CD8-positive, alpha-beta memory T cell (primary cell): Measurements from ENCODE around the gene E2F7. TPM values are rescaled to one million over a fixed set of nuclear protein-coding genes. Genes with fewer than 3 reads are reported as not detected.

ENCODE experiments used
- CTCF ChIA-PET: fragments of 350-600 bp; sonication (Branson Sonifier 250); formaldehyde crosslinking; loops from one replicate; lab custom pipeline; 2021; ENCODE audit warnings: antibody characterized with exemption; lab: Charles Lee
- POLR2A ChIA-PET: fragments of 350-600 bp; sonication (Branson Sonifier 250); formaldehyde crosslinking; loops from one replicate; lab custom pipeline; 2021; ENCODE audit warnings: antibody characterized with exemption; lab: Charles Lee
- DNase-seq, 5 donors: peaks; one replicate each; pipeline versions ENCODE4 v3.0.0 to v3.0.0-alpha.2; 2020 to 2022; ENCODE audit warnings: mixed read lengths in 1 of 5
- H3K27ac ChIP-seq: one replicate; pipeline ENCODE4 v1.7.0; 2013; ENCODE audit warnings: low read depth, mild to moderate bottlenecking, low read length, moderate library complexity
- H3K27me3 ChIP-seq: 2 replicates; pipeline ENCODE4 v1.7.0; 2013; ENCODE audit warnings: low read length, mild to moderate bottlenecking; ENCODE audit not compliant: insufficient read depth, poor library complexity, severe bottlenecking
- H3K36me3 ChIP-seq: 2 replicates; pipeline ENCODE4 v1.7.0; 2013; ENCODE audit warnings: mild to moderate bottlenecking, low read length, moderate library complexity; ENCODE audit not compliant: insufficient read depth
- H3K4me1 ChIP-seq: 2 replicates; pipeline ENCODE4 v1.7.0; 2013; ENCODE audit warnings: mild to moderate bottlenecking, low read length, moderate library complexity; ENCODE audit not compliant: insufficient read depth
- H3K4me3 ChIP-seq: 2 replicates; pipeline ENCODE4 v1.7.0; 2013; ENCODE audit warnings: mild to moderate bottlenecking, low read length
- H3K9me3 ChIP-seq: 2 replicates; pipeline ENCODE4 v1.7.0; 2013; ENCODE audit warnings: mild to moderate bottlenecking, low read length
- H3K27ac Mint-ChIP-seq, 8 donors: one replicate each; pipeline ENCODE4 v1.8.0; 2020 to 2021; ENCODE audit warnings: mixed read lengths in 8 of 8, mild to moderate bottlenecking in 6 of 8, inconsistent platforms in 3 of 8, moderate library complexity in 3 of 8
- H3K27me3 Mint-ChIP-seq, 2 donors: one replicate each; pipeline ENCODE4 v1.8.0; 2020 to 2021; ENCODE audit warnings: mixed read lengths in 2 of 2, mild to moderate bottlenecking in 1 of 2, moderate library complexity in 1 of 2
- H3K36me3 Mint-ChIP-seq, 3 donors: one replicate each; pipeline ENCODE4 v1.8.0; 2020 to 2021; ENCODE audit warnings: mixed read lengths in 3 of 3, inconsistent platforms in 1 of 3, mild to moderate bottlenecking in 1 of 3
- H3K4me1 Mint-ChIP-seq, 3 donors: one replicate each; pipeline ENCODE4 v1.8.0; 2020 to 2021; ENCODE audit warnings: mixed read lengths in 3 of 3, inconsistent platforms in 1 of 3, mild to moderate bottlenecking in 1 of 3
- H3K4me3 Mint-ChIP-seq, 7 donors: one replicate each; pipeline ENCODE4 v1.8.0; 2020 to 2021; ENCODE audit warnings: mixed read lengths in 7 of 7, mild to moderate bottlenecking in 6 of 7, moderate library complexity in 4 of 7, inconsistent platforms in 2 of 7
- H3K9me3 Mint-ChIP-seq, 5 donors: one replicate each; pipeline ENCODE4 v1.8.0; 2020 to 2022; ENCODE audit warnings: mixed read lengths in 5 of 5, mild to moderate bottlenecking in 3 of 5, moderate library complexity in 2 of 5, inconsistent platforms in 1 of 5
- polyA plus RNA-seq: library from polyadenylated mRNA; unstranded; fragments of 300-500 nt; fragmentation: Illumina TruSeq; gene quantifications from one replicate; pipeline ENCODE4 v1.2.3, GENCODE V29; 2021
- total RNA-seq, 2 experiments: library from RNA; stranded (reverse); gene quantifications; one replicate each; pipeline ENCODE4 v1.2.3, GENCODE V29; 2021

E2F7 gene, protein sequence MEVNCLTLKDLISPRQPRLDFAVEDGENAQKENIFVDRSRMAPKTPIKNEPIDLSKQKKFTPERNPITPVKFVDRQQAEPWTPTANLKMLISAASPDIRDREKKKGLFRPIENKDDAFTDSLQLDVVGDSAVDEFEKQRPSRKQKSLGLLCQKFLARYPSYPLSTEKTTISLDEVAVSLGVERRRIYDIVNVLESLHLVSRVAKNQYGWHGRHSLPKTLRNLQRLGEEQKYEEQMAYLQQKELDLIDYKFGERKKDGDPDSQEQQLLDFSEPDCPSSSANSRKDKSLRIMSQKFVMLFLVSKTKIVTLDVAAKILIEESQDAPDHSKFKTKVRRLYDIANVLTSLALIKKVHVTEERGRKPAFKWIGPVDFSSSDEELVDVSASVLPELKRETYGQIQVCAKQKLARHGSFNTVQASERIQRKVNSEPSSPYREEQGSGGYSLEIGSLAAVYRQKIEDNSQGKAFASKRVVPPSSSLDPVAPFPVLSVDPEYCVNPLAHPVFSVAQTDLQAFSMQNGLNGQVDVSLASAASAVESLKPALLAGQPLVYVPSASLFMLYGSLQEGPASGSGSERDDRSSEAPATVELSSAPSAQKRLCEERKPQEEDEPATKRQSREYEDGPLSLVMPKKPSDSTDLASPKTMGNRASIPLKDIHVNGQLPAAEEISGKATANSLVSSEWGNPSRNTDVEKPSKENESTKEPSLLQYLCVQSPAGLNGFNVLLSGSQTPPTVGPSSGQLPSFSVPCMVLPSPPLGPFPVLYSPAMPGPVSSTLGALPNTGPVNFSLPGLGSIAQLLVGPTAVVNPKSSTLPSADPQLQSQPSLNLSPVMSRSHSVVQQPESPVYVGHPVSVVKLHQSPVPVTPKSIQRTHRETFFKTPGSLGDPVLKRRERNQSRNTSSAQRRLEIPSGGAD
- 10 to 100 TPM in 1 of 2 experiments, 1 to 10 TPM in 1; 7.9 to 10.7 TPM for total RNA-seq
- polyA plus RNA-seq: not detected

DNA sequence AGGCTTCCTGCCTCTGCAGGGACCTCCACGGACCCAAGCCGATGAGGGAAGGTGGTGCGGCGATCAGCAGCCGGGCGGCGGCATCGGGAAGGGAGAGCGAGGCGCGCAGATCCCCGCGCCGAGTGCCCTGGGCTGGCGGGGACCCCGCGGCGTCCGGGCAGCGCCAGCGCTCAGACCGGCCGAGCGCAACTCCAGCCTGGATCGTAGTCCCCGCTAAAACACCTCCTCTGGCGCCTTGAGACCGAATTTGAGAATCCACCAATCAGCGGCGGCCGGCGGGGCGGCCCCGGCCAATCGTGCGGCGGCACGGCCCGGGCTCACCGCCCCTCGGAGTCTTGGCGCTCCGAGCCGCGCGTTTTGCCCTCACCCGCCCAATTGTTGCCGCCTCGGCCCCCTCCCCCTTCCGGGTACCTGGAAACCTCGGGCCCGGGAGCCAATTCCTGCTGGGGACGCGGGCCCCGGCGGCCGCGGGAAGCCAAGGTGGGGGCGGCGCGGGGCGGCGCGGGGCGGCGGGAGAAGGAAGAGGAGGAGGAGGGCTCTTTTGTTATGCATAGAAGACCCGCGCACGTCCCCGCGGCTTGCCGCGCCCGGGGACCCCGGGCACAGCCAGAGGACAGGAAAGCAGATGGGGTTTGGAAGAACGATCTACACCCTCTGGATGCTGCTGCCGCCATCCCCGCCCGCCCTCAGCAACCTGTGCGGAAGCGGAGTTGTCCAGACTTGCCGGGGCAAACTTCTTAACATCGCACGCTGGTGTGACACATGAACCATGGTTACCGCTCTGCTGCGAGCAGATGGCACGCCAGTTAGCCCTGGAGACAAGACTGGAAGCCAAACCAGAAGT lies at the start of gene E2F7:
Gene E2F7, minus strand, starts transcription at position 209 of the 844 bp plus-strand sequence. CDS start 934 bp downstream, outside the sequence.
- no peaks in the 10 kb centered on the region for H3K9me3 Mint-ChIP-seq
- Histone ChIP-seq H3K4me1 (no peaks in the 10 kb centered on the region), H3K27me3 (no peaks in the 10 kb centered on the region), H3K36me3 (no peaks in the 10 kb centered on the region), H3K27ac (peak within 1 kb of the TSS; percentile 27), H3K4me3 (peak within 1 kb of the TSS; percentile 61), H3K9me3 (no peaks in the 10 kb centered on the region)
- peak; percentile 62 to 79 (median 74) for DNase-seq
- ChIA-PET POLR2A (no interaction called here), CTCF (no interaction called here)
- H3K4me3 Mint-ChIP-seq: peak within 1 kb of the TSS; percentile 85 to 94 (median 89)
- peak within 1 kb of the TSS in 5 of 8 donors; percentile 2 to 72 (median 59) for H3K27ac Mint-ChIP-seq
- peaks cover 10 to 22% (median 11%) of the 10 kb centered on the region in 3 donors for H3K4me1 Mint-ChIP-seq
- peaks cover 0 to 2% (median 0%) of the 10 kb centered on the region in 3 donors for H3K36me3 Mint-ChIP-seq
- peaks cover 4 to 32% of the 10 kb centered on the region in 2 donors for H3K27me3 Mint-ChIP-seq

DNA sequence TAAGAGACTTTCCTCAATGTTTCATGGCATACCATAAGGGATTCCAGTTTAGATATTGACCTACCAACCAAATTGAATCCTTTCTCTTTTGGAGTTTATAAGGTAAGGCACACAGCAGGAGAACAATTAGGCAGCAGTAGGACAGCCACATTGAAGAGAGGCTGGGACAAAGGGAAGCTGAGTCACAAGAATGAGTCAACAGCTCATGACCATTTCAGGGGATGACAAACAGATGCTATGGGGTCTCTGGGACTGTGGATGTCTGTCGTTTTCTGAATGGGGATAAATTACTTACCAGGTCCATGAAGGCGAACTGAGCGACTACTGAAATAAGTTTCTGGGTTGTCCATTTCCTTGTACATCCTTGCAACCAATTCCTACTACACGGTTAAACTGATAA lies 48.6 kb upstream of the E2F7 start:
- CTCF ChIA-PET: no interaction called here

DNA sequence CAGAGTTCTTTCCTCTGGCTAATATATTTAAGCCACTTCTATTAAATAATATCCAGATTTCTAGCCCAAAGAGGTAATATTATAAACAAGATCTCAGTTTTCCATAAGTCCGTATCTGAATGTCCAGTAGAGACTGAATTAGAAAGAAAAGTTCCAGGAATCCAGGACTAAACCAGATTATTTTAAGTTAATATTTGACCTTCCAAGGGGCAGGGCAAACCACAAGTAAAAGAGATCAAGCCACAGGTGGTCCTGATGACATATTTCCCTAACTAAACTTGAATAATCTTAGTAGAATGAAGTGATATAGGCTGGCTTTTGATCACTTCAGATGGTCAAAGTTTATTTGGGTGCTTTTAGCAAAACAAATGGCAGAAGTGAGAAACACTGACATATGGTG lies 43.3 kb upstream of the E2F7 start:
- H3K27ac Mint-ChIP-seq: no peak overlapping the region
- ChIA-PET POLR2A (no interaction called here), CTCF (no interaction called here)
- no peaks in the 10 kb centered on the region for H3K36me3 Mint-ChIP-seq
- DNase-seq: no peak
- Histone ChIP-seq H3K4me1 (no peaks in the 10 kb centered on the region), H3K4me3 (no peak overlapping the region), H3K36me3 (no peaks in the 10 kb centered on the region), H3K9me3 (no peaks in the 10 kb centered on the region), H3K27ac (no peak overlapping the region), H3K27me3 (no peaks in the 10 kb centered on the region)
- H3K9me3 Mint-ChIP-seq: peaks cover 0 to 5% (median 0%) of the 10 kb centered on the region in 5 donors
- H3K27me3 Mint-ChIP-seq: peaks cover 1 to 5% of the 10 kb centered on the region in 2 donors
- H3K4me3 Mint-ChIP-seq: no peak overlapping the region
- no peaks in the 10 kb centered on the region for H3K4me1 Mint-ChIP-seq

More for the DNA sequence above, 48.6 kb upstream of the E2F7 start:
- H3K27me3 Mint-ChIP-seq: no peaks in the 10 kb centered on the region
- no peaks in the 10 kb centered on the region for H3K36me3 Mint-ChIP-seq
- H3K4me3 Mint-ChIP-seq: no peak overlapping the region
- no peak overlapping the region for H3K27ac Mint-ChIP-seq
- no peak for DNase-seq
- POLR2A ChIA-PET: no interaction called here
- H3K27ac ChIP-seq: no peak overlapping the region
- no peaks in the 10 kb centered on the region for H3K4me1 Mint-ChIP-seq
- no peaks in the 10 kb centered on the region for H3K4me1 ChIP-seq
- H3K4me3 ChIP-seq: no peak overlapping the region
- no peaks in the 10 kb centered on the region for H3K36me3 ChIP-seq
- no peaks in the 10 kb centered on the region for H3K27me3 ChIP-seq
- no peaks in the 10 kb centered on the region for H3K9me3 ChIP-seq
- H3K9me3 Mint-ChIP-seq: peaks cover 0 to 5% (median 0%) of the 10 kb centered on the region in 5 donors

DNA sequence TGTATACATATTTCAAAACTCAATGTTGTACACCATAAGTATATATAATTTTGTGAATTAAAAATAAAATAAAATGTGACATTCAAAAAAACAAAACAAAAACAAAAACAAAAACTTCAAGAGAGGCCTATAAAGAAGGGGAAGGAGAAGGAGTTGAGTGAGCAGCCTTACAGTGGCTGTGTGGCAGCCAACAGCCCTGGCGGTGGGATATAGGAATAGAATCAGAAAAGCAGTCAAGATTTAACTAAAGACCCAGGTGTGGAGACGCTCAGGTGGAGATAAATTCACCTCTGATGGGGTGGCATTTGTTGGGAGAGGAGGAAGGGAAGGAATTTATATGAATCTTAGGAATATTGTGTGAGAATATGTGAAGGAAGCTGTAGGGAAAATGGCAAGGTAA lies 41.8 kb upstream of the E2F7 start:
- Histone ChIP-seq H3K9me3 (no peaks in the 10 kb centered on the region), H3K4me3 (no peak overlapping the region), H3K27me3 (no peaks in the 10 kb centered on the region), H3K36me3 (no peaks in the 10 kb centered on the region), H3K27ac (no peak overlapping the region), H3K4me1 (no peaks in the 10 kb centered on the region)
- ChIA-PET CTCF (no interaction called here), POLR2A (no interaction called here)
- H3K4me1 Mint-ChIP-seq: no peaks in the 10 kb centered on the region
- no peak overlapping the region for H3K27ac Mint-ChIP-seq
- peak overlapping the region in 1 of 7 donors; percentile 11 for H3K4me3 Mint-ChIP-seq
- no peak for DNase-seq
- H3K27me3 Mint-ChIP-seq: peaks cover 3 to 5% of the 10 kb centered on the region in 2 donors
- H3K36me3 Mint-ChIP-seq: no peaks in the 10 kb centered on the region
- H3K9me3 Mint-ChIP-seq: peaks cover 0 to 5% (median 0%) of the 10 kb centered on the region in 5 donors

DNA sequence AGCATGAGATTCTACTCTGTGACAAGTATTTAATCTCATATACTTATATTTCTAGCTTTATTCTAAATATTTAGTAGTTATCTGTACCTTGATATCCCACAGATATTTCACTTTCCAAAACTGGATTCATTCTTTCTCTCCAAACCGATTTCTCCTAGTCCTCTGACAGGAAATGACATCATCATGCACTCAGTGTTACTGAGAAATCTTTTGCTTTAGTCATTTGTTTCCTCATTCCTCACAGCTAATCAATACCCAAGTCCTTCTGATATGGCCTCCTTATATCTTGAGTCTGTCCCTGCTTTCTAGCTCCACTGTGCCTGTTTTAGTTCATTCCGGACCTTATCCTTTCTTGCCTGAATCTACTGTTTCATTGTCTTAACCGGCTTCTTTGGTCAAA lies 39.4 kb upstream of the E2F7 start:
- Histone ChIP-seq H3K27ac (no peak overlapping the region), H3K9me3 (no peaks in the 10 kb centered on the region), H3K27me3 (no peaks in the 10 kb centered on the region), H3K4me1 (no peaks in the 10 kb centered on the region), H3K36me3 (no peaks in the 10 kb centered on the region), H3K4me3 (no peak overlapping the region)
- Mint-ChIP-seq H3K27me3 (peaks cover 3 to 6% of the 10 kb centered on the region in 2 donors), H3K9me3 (peaks cover 0 to 2% (median 0%) of the 10 kb centered on the region in 5 donors), H3K36me3 (no peaks in the 10 kb centered on the region), H3K4me1 (no peaks in the 10 kb centered on the region), H3K4me3 (no peak overlapping the region), H3K27ac (peak overlapping the region in 1 of 8 donors; percentile 16)
- CTCF ChIA-PET: no interaction called here
- no peak for DNase-seq
- POLR2A ChIA-PET: no interaction called here

DNA sequence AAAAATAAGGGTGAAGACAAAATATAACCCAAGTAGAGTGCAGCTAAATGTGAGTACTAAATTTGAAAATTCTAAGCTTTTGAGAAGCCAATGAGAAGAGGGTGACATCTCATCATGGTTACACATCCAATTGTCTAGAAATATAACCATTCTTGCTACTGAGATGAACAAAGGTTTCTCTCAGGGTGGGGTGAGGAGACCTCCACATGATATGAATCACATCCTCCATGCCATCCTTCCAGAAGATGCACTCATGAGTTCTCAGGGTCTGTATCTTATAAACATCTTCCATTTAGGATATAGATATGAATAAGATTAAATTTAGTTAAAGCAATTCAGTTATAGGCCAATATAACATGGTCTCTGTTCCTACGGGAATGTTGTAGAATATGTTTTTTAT lies 38.9 kb upstream of the E2F7 start:
- Mint-ChIP-seq H3K27me3 (peaks cover 3 to 9% of the 10 kb centered on the region in 2 donors), H3K4me1 (no peaks in the 10 kb centered on the region), H3K36me3 (no peaks in the 10 kb centered on the region), H3K27ac (no peak overlapping the region), H3K4me3 (no peak overlapping the region), H3K9me3 (peaks cover 0 to 2% (median 0%) of the 10 kb centered on the region in 5 donors)
- DNase-seq: no peak
- no peak overlapping the region for H3K27ac ChIP-seq
- H3K27me3 ChIP-seq: no peaks in the 10 kb centered on the region
- no peaks in the 10 kb centered on the region for H3K9me3 ChIP-seq
- ChIA-PET POLR2A (no interaction called here), CTCF (no interaction called here)
- H3K4me1 ChIP-seq: no peaks in the 10 kb centered on the region
- no peaks in the 10 kb centered on the region for H3K36me3 ChIP-seq
- H3K4me3 ChIP-seq: no peak overlapping the region

DNA sequence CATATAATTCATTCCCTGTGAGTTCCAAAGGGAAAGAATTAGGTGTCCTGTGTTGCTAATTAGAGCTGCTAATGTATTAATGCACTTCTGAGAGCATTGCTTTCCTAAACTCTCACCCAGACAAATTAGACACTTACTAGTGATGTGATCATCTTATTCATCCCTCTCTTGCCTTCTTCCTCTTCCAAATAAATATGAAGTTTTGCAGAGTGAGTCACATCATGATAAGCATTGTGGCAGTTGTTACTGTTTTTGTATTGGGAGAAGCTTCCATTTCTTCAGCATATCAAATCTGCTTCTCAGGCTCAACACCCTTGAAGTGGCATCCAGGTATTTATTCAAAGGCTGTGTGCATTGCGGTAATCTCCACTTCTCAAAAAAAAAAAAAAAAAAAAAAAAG lies 37.3 kb upstream of the E2F7 start:
- no peaks in the 10 kb centered on the region for H3K9me3 ChIP-seq
- no peaks in the 10 kb centered on the region for H3K4me1 ChIP-seq
- Mint-ChIP-seq H3K27me3 (peaks cover 7 to 14% of the 10 kb centered on the region in 2 donors), H3K27ac (no peak overlapping the region), H3K36me3 (no peaks in the 10 kb centered on the region), H3K4me1 (no peaks in the 10 kb centered on the region), H3K9me3 (peaks cover 0 to 2% (median 0%) of the 10 kb centered on the region in 5 donors), H3K4me3 (no peak overlapping the region)
- H3K27ac ChIP-seq: no peak overlapping the region
- ChIA-PET POLR2A (no interaction called here), CTCF (no interaction called here)
- no peaks in the 10 kb centered on the region for H3K27me3 ChIP-seq
- no peak overlapping the region for H3K4me3 ChIP-seq
- no peaks in the 10 kb centered on the region for H3K36me3 ChIP-seq
- DNase-seq: no peak
